Femur (tissue), 1 donor: ENCODE data around the gene SP5.
"Not testable (repeated sequence)": the region's sequence is repeated elsewhere in the genome, so short reads cannot be mapped to it uniquely, and the experiment has no call there.

Experiments used
- DNase-seq: peaks from one replicate; pipeline ENCODE4 v3.0.0-alpha.2; 2017

The SP5 gene

GRCh38 chr2:170715062-170715931 lies at the start of gene SP5:
SP5 (plus strand) TSS chr2:170715337; CDS start chr2:170715513, 176 bp downstream.
- DNase-seq = no peak

- DNase-seq = no peak
Measured at GRCh38 chr2:170665743-170666142, 49.4 kb upstream of the SP5 start.

- no peak for DNase-seq
Measured at GRCh38 chr2:170669909-170670308, 45.2 kb upstream of the SP5 start.

- no peak for DNase-seq
Measured at GRCh38 chr2:170670651-170671050, 44.5 kb upstream of the SP5 start.

GRCh38 chr2:170671079-170671478 lies 44.1 kb upstream of the SP5 start:
- DNase-seq = no peak

GRCh38 chr2:170674282-170674681 lies 40.9 kb upstream of the SP5 start:
- DNase-seq = not testable (repeated sequence)

GRCh38 chr2:170675701-170676100 lies 39.4 kb upstream of the SP5 start:
- DNase-seq = no peak

GRCh38 chr2:170679607-170680079 lies 35.5 kb upstream of the SP5 start:
- DNase-seq = no peak

- no peak for DNase-seq
Measured at GRCh38 chr2:170680172-170680941, 34.8 kb upstream of the SP5 start.

GRCh38 chr2:170681311-170681710 lies 33.8 kb upstream of the SP5 start:
- no peak for DNase-seq

- DNase-seq = no peak
Measured at GRCh38 chr2:170685591-170685990, 29.5 kb upstream of the SP5 start.

- DNase-seq = no peak
Measured at GRCh38 chr2:170689481-170689880, 25.7 kb upstream of the SP5 start.

GRCh38 chr2:170690640-170691039 lies 24.5 kb upstream of the SP5 start:
- no peak for DNase-seq

- DNase-seq = no peak
Measured at GRCh38 chr2:170694316-170694715, 20.8 kb upstream of the SP5 start.

- no peak for DNase-seq
Measured at GRCh38 chr2:170695521-170696410, 19.4 kb upstream of the SP5 start.

- no peak for DNase-seq
Measured at GRCh38 chr2:170696948-170697347, 18.2 kb upstream of the SP5 start.

GRCh38 chr2:170701011-170701410 lies 14.1 kb upstream of the SP5 start:
- DNase-seq = no peak

- DNase-seq = no peak
Measured at GRCh38 chr2:170703776-170704476, 11.2 kb upstream of the SP5 start.

GRCh38 chr2:170707821-170708795 lies 7.0 kb upstream of the SP5 start:
- DNase-seq = no peak

- no peak for DNase-seq
Measured at GRCh38 chr2:170710609-170710979, 4.5 kb upstream of the SP5 start.

GRCh38 chr2:170711196-170711773 lies 3.9 kb upstream of the SP5 start:
- DNase-seq = no peak
